Subcutaneous adipose tissue (tissue), 4 donors: ENCODE results near the gene XPO1. TPM values are rescaled to one million over a fixed set of nuclear protein-coding genes. Genes with fewer than 3 reads are reported as not detected.

Experiments
- total RNA-seq, 4 donors: library from RNA; depleted of rRNA; stranded (reverse); fragments of >200 nt; gene quantifications; one replicate each; pipeline ENCODE4 v1.1.0, GENCODE V29; 2016
- TF ChIP-seq, protein P1 (sequence below): fragments of 450-650 bp; IDR thresholded peaks from one replicate; pipeline ENCODE4 v1.5.1; 2016; ENCODE audit warnings: low read depth, mild to moderate bottlenecking, control low read depth, antibody characterized with exemption, moderate library complexity

The XPO1 gene
- total RNA-seq, 4 donors from 2014 or later: 96.1 to 139 (median 121) TPM

DNA sequence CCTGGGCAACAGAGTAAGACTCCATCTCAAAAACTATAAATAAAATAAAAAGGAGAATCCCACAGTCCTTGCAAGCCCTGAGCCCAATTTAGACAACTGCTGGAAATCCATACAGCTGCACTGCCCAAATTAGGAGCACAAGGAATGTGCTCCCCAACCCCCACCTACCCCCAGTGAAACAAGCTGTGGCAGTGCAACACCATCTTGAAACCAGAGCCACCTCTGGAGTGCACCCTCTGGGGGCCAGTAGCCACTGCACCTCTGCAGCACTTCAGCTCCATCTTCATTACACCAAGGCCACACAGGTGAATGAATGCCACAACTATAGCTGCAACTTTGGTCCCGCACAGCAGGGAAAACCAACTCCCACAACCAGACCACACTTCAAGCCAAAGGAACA is 104.5 kb downstream of the XPO1 start:
- TF ChIP-seq, protein P1, sequence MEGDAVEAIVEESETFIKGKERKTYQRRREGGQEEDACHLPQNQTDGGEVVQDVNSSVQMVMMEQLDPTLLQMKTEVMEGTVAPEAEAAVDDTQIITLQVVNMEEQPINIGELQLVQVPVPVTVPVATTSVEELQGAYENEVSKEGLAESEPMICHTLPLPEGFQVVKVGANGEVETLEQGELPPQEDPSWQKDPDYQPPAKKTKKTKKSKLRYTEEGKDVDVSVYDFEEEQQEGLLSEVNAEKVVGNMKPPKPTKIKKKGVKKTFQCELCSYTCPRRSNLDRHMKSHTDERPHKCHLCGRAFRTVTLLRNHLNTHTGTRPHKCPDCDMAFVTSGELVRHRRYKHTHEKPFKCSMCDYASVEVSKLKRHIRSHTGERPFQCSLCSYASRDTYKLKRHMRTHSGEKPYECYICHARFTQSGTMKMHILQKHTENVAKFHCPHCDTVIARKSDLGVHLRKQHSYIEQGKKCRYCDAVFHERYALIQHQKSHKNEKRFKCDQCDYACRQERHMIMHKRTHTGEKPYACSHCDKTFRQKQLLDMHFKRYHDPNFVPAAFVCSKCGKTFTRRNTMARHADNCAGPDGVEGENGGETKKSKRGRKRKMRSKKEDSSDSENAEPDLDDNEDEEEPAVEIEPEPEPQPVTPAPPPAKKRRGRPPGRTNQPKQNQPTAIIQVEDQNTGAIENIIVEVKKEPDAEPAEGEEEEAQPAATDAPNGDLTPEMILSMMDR: no peak

DNA sequence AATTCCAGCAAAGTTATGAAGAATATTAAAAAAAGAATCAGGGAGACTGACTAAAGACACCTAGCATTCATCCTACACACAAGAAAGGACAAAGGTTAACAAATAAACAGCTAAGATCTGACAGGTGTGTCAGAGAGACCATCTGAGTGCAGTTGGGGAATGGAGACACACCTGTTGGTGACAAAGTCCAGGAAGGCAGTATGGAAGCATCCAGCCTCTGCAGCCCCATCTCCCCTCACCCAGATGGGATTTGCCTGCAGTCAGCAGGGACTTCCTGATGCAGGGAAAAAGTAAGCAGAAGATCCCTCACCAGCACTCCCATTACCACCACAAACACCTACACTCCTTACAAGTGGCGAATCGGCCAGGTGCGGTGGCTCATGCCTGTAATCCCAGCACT is 105.2 kb downstream of the XPO1 start:
- TF ChIP-seq, protein P1: no peak

DNA sequence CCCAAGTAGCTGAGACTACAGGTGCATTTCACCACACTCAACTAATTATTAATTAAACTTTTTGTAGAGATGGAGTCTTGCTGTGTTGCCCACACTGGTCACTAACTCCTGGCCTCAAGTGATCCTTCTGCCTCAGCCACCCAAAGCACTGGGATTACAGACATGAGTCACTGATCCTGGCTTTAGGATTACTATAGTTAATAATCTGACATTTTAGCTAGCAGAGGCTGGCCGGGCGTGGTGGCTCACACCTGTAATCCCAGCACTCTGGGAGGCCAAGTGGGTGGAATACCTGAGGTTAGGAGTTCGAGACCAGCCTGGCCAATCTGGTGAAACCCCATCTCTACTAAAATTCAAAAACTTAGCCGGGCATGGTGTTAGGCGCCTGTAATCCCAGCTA is 106.8 kb downstream of the XPO1 start:
- TF ChIP-seq, protein P1: no peak

Other genes starting within 250 kb of the XPO1 start
- gene USP34, start 67.3 kb downstream of the XPO1 start, total RNA-seq: 100 to 1,000 TPM; 137 to 225 (median 148) TPM